PC-9 (cell line): ENCODE data around the gene DNAJB14. TPM values are rescaled to one million over a fixed set of nuclear protein-coding genes. Genes with fewer than 3 reads are reported as not detected.

ENCODE experiments used
- BruUV-seq: library from RNA; stranded (reverse); fragments of 400-500 nt; replicated peaks from 2 replicates; lab custom pipeline; 2021; lab: Mats Ljungman, UMichigan
- CTCF ChIA-PET: fragments of 300-600 bp; sonication (Branson Sonifier 250); formaldehyde crosslinking; loops from one replicate; lab custom pipeline; 2022; ENCODE audit warnings: antibody characterized with exemption; lab: Charles Lee
- POLR2A ChIA-PET: fragments of 300-600 bp; sonication (Branson Sonifier 250); formaldehyde crosslinking; loops from one replicate; lab custom pipeline; 2022; ENCODE audit warnings: antibody characterized with exemption; ENCODE audit not compliant: unreplicated experiment; lab: Charles Lee
- DNase-seq, 2 experiments: peaks; one replicate each; pipeline versions ENCODE4 v3.0.0 to v3.0.0-alpha.2; 2015 to 2022; ENCODE audit warnings: mixed read lengths in 1 of 2
- H2AFZ ChIP-seq: fragments of 200-600 bp; sonication (generic); 2 replicates; pipeline ENCODE4 v1.8.1; 2017; ENCODE audit warnings: antibody characterized with exemption
- H3F3A ChIP-seq: fragments of 200-600 bp; sonication (generic); 2 replicates; pipeline ENCODE4 v1.8.1; 2017; ENCODE audit warnings: antibody characterized with exemption, mild to moderate bottlenecking, low read depth; ENCODE audit not compliant: insufficient read depth
- H3K27ac ChIP-seq: fragments of 200-600 bp; sonication (generic); 2 replicates; pipeline ENCODE4 v1.6.1; 2016; ENCODE audit warnings: mixed run types
- H3K27me3 ChIP-seq: fragments of 200-600 bp; sonication (generic); 2 replicates; pipeline ENCODE4 v1.6.1; 2016; ENCODE audit warnings: low read depth, mixed run types; ENCODE audit not compliant: insufficient read depth
- H3K36me3 ChIP-seq: fragments of 200-600 bp; sonication (generic); 2 replicates; pipeline ENCODE4 v1.6.1; 2016; ENCODE audit warnings: low read depth, mixed run types
- H3K4me1 ChIP-seq: fragments of 200-600 bp; sonication (generic); replicated peaks from 2 replicates; pipeline ENCODE4 v1.6.1; 2016; ENCODE audit warnings: mixed run types; ENCODE audit not compliant: insufficient read depth
- H3K4me2 ChIP-seq: fragments of 200-600 bp; sonication (generic); 2 replicates; pipeline ENCODE4 v1.6.1; 2017; ENCODE audit warnings: mixed run types
- H3K4me3 ChIP-seq: fragments of 200-600 bp; sonication (generic); 2 replicates; pipeline ENCODE4 v1.6.1; 2016; ENCODE audit warnings: mixed run types
- H3K79me2 ChIP-seq: fragments of 200-600 bp; sonication (generic); 2 replicates; pipeline ENCODE4 v1.6.1; 2017; ENCODE audit warnings: low read depth, mixed run types
- H3K9me2 ChIP-seq: fragments of 200-600 bp; sonication (generic); 2 replicates; pipeline ENCODE4 v1.8.1; 2017; ENCODE audit warnings: mild to moderate bottlenecking; ENCODE audit not compliant: insufficient read depth
- H3K9me3 ChIP-seq: fragments of 200-600 bp; sonication (generic); 2 replicates; pipeline ENCODE4 v1.8.1; 2016; ENCODE audit warnings: low read depth; ENCODE audit not compliant: insufficient read depth
- H4K20me1 ChIP-seq: fragments of 200-600 bp; sonication (generic); 2 replicates; pipeline ENCODE4 v1.8.1; 2017; ENCODE audit not compliant: insufficient read depth
- CTCF ChIP-seq: fragments of 200-600 bp; sonication (generic); conservative IDR thresholded peaks from 2 replicates; pipeline ENCODE4 v1.6.1; 2017; ENCODE audit warnings: mixed run types, antibody characterized with exemption, mild to moderate bottlenecking, moderate library complexity
- EZH2 ChIP-seq: fragments of 200-600 bp; sonication (generic); IDR thresholded peaks from 2 replicates; pipeline ENCODE4 v1.8.0; 2017; ENCODE audit warnings: antibody characterized with exemption, low read depth
- intact Hi-C: fragments of 100-400 bp; cut with micrococcal nuclease; formaldehyde crosslinking; loops from one replicate; pipeline ENCODE4 v1.10.0; 2022; ENCODE audit not compliant: unreplicated experiment
- total RNA-seq: library from RNA; stranded (reverse); gene quantifications from 2 replicates; pipeline ENCODE4 v1.2.3, GENCODE V29; 2021

The DNAJB14 gene
- total RNA-seq, 1 experiment from 2014 or later: 28.6 TPM

GRCh38 chr4:99891351-99891750 is 55.1 kb downstream of the DNAJB14 start:
- TF ChIP-seq EZH2 (no peak), CTCF (no peak)
- BruUV-seq: no TSS peak
- no peaks in the 10 kb centered on the region for H3K27me3 ChIP-seq
- DNase-seq: no peak
- no peak overlapping the region for H3K4me2 ChIP-seq
- H3K4me1 ChIP-seq: 0 out of 2 replicates have a peak, but pooled peaks cover 17% of the 10 kb centered on the region
- H3K79me2 ChIP-seq: peaks cover 39% of the 10 kb centered on the region
- POLR2A ChIA-PET: no interaction called here
- no peak overlapping the region for H3K27ac ChIP-seq
- intact Hi-C loops: loop anchor here (5.0 kb wide), 1 partner anchor 56 kb away; the partner anchor contains the start of gene DNAJB14
- H3K36me3 ChIP-seq: 0 out of 2 replicates have a peak, but pooled peaks cover 3% of the 10 kb centered on the region
- CTCF ChIA-PET: no interaction called here
- H3F3A ChIP-seq: peaks cover 22% of the 10 kb centered on the region; the same call in 1 of the 2 replicates
- H3K9me2 ChIP-seq: no peaks in the 10 kb centered on the region
- H2AFZ ChIP-seq: no peak overlapping the region
- no peaks in the 10 kb centered on the region for H3K9me3 ChIP-seq
- peaks cover 5% of the 10 kb centered on the region for H4K20me1 ChIP-seq
- H3K4me3 ChIP-seq: no peak overlapping the region

- no peak overlapping the region for H3K4me3 ChIP-seq
- H3K4me1 ChIP-seq: 0 out of 2 replicates have a peak, but pooled peaks cover 7% of the 10 kb centered on the region
- no peak for DNase-seq
- peaks cover 14% of the 10 kb centered on the region; the same call in 1 of the 2 replicates for H3K36me3 ChIP-seq
- peaks cover 5% of the 10 kb centered on the region for H3F3A ChIP-seq
- peaks cover 26% of the 10 kb centered on the region for H3K79me2 ChIP-seq
- intact Hi-C loops: loop anchor here (5.0 kb wide), 1 partner anchor 166 kb away; no protein-coding TSS in a partner anchor
- no peaks in the 10 kb centered on the region for H3K27me3 ChIP-seq
- H3K4me2 ChIP-seq: no peak overlapping the region
- CTCF ChIA-PET: no interaction called here
- no peaks in the 10 kb centered on the region for H3K9me3 ChIP-seq
- no peak overlapping the region for H2AFZ ChIP-seq
- no peaks in the 10 kb centered on the region for H3K9me2 ChIP-seq
- no TSS peak for BruUV-seq
- POLR2A ChIA-PET: no interaction called here
- H3K27ac ChIP-seq: no peak overlapping the region
- no peak for TF ChIP-seq CTCF
- TF ChIP-seq EZH2: no peak
- peaks cover 5% of the 10 kb centered on the region for H4K20me1 ChIP-seq
Observed at GRCh38 chr4:99887837-99888236, 58.6 kb downstream of the DNAJB14 start.

- Histone ChIP-seq H3K4me1 (no peaks in the 10 kb centered on the region), H3K36me3 (peaks cover 26% of the 10 kb centered on the region; the same call in 1 of the 2 replicates), H3K4me2 (no peak overlapping the region), H2AFZ (no peak overlapping the region), H3F3A (no peaks in the 10 kb centered on the region; the same call in 1 of the 2 replicates), H3K27ac (no peak overlapping the region), H3K9me2 (no peaks in the 10 kb centered on the region), H4K20me1 (peaks cover 5% of the 10 kb centered on the region), H3K79me2 (peaks cover 9% of the 10 kb centered on the region), H3K4me3 (no peak overlapping the region), H3K27me3 (no peaks in the 10 kb centered on the region), H3K9me3 (no peaks in the 10 kb centered on the region)
- intact Hi-C loops: loop anchor here (5.0 kb wide), 1 partner anchor 164 kb away; no protein-coding TSS in a partner anchor
- no peak for DNase-seq
- no peak for TF ChIP-seq EZH2
- TF ChIP-seq CTCF: no peak
- CTCF ChIA-PET: no interaction called here
- BruUV-seq: no TSS peak
- POLR2A ChIA-PET: interaction anchor here (0.6 kb wide), 1 partner anchor 54 kb away, joined by 4 read pairs; no protein-coding TSS in a partner anchor
Observed at GRCh38 chr4:99886146-99886545, 60.3 kb downstream of the DNAJB14 start.
